Activated CD8-positive, alpha-beta T cell treated with anti-CD3 and anti-CD28 coated beads, Interleukin-2, amount 10 ng/mL, durations not matched to agents 7 days and 5 days (primary cell): ENCODE data around the gene SAMD15. TPM values are rescaled to one million over a fixed set of nuclear protein-coding genes. Genes with fewer than 3 reads are reported as not detected.

Source experiments
- ATAC-seq: fragments of 150-1000 bp; cut with Tn5 transposase; one replicate; pipeline ENCODE4 v1.10.0; 2021; ENCODE audit warnings: moderate library complexity
- CTCF ChIA-PET: fragments of 350-600 bp; sonication (Branson Sonifier 250); formaldehyde crosslinking; loops from one replicate; lab custom pipeline; 2021; ENCODE audit warnings: antibody characterized with exemption; lab: Charles Lee
- POLR2A ChIA-PET: fragments of 350-600 bp; sonication (Branson Sonifier 250); formaldehyde crosslinking; loops from one replicate; lab custom pipeline; 2021; ENCODE audit warnings: antibody characterized with exemption; lab: Charles Lee
- DNase-seq: peaks from one replicate; pipeline ENCODE4 v3.0.0-alpha.2; 2020
- H3K27ac Mint-ChIP-seq: one replicate; pipeline ENCODE4 v1.8.0; 2021; ENCODE audit warnings: mild to moderate bottlenecking, mixed read lengths
- H3K27me3 Mint-ChIP-seq: one replicate; pipeline ENCODE4 v1.8.0; 2021; ENCODE audit warnings: low read depth, mixed read lengths
- H3K36me3 Mint-ChIP-seq: one replicate; pipeline ENCODE4 v1.8.0; 2021; ENCODE audit warnings: low read depth, mixed read lengths
- H3K4me1 Mint-ChIP-seq: one replicate; pipeline ENCODE4 v1.8.0; 2021; ENCODE audit warnings: low read depth, mixed read lengths
- H3K4me3 Mint-ChIP-seq: one replicate; pipeline ENCODE4 v1.8.0; 2021; ENCODE audit warnings: mild to moderate bottlenecking, mixed read lengths
- H3K9me3 Mint-ChIP-seq: one replicate; pipeline ENCODE4 v1.8.0; 2022; ENCODE audit warnings: mixed read lengths; ENCODE audit not compliant: insufficient read depth
- total RNA-seq, 2 experiments: library from RNA; stranded (reverse); gene quantifications; one replicate each; pipeline ENCODE4 v1.2.3, GENCODE V29; 2021

SAMD15 gene
- total RNA-seq, 2 experiments from 2014 or later: 0.23 to 0.40 TPM

GRCh38 chr14:77346495-77346894 is 30.7 kb upstream of the SAMD15 start:
- no peaks in the 10 kb centered on the region for H3K4me1 Mint-ChIP-seq
- no peak for DNase-seq
- ChIA-PET POLR2A (no interaction called here), CTCF (no interaction called here)
- H3K27ac Mint-ChIP-seq: no peak overlapping the region
- H3K9me3 Mint-ChIP-seq: no peaks in the 10 kb centered on the region
- H3K27me3 Mint-ChIP-seq: no peaks in the 10 kb centered on the region
- ATAC-seq: no peak
- no peak overlapping the region for H3K4me3 Mint-ChIP-seq
- peaks cover 20% of the 10 kb centered on the region for H3K36me3 Mint-ChIP-seq

- Mint-ChIP-seq H3K36me3 (peaks cover 13% of the 10 kb centered on the region), H3K4me3 (no peak overlapping the region), H3K4me1 (no peaks in the 10 kb centered on the region), H3K27ac (no peak overlapping the region), H3K27me3 (no peaks in the 10 kb centered on the region), H3K9me3 (no peaks in the 10 kb centered on the region)
- DNase-seq: no peak
- POLR2A ChIA-PET: no interaction called here
- no peak for ATAC-seq
- CTCF ChIA-PET: no interaction called here
Measured at GRCh38 chr14:77347751-77348150, 29.4 kb upstream of the SAMD15 start.

- ChIA-PET POLR2A (interaction anchor here (0.9 kb wide), 1 partner anchor 23 kb away, joined by 4 read pairs; the partner anchor contains the start of genes SAMD15 and TMED8), CTCF (no interaction called here)
- DNase-seq (no peak), ATAC-seq (no peak)
- peaks cover 17% of the 10 kb centered on the region for H3K36me3 Mint-ChIP-seq
- no peak overlapping the region for H3K4me3 Mint-ChIP-seq
- H3K27ac Mint-ChIP-seq: no peak overlapping the region
- no peaks in the 10 kb centered on the region for H3K4me1 Mint-ChIP-seq
- no peaks in the 10 kb centered on the region for H3K9me3 Mint-ChIP-seq
- H3K27me3 Mint-ChIP-seq: no peaks in the 10 kb centered on the region
Measured at GRCh38 chr14:77353469-77354141, 23.6 kb upstream of the SAMD15 start.

DNA sequence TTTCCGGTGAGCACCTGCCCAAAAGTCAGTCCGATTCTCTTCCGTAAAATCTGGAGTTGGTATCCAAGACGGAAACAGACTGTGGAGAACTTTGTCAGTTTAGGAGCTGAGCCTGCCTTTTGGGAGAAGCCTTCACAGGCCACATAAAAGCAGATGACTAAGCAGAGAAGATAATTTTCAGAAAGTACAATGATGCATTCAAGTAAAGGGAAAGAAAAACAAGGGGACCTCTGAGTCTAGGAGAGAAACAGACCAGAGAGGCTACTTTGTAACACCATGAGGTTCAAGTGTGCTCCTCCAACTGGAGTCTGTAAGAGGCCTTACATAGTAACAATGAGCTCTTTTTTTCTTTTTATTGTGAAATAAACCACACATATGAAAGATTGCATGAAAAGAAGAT is 21.4 kb upstream of the SAMD15 start:
- H3K4me1 Mint-ChIP-seq: peaks cover 8% of the 10 kb centered on the region
- peaks cover 4% of the 10 kb centered on the region for H3K36me3 Mint-ChIP-seq
- POLR2A ChIA-PET: no interaction called here
- H3K9me3 Mint-ChIP-seq: no peaks in the 10 kb centered on the region
- CTCF ChIA-PET: interaction anchor here (0.6 to 1.7 kb wide), 2 partner anchors 13 to 644 kb away, joined by 3 to 4 read pairs; no protein-coding TSS in a partner anchor
- no peak overlapping the region for H3K27ac Mint-ChIP-seq
- DNase-seq: no peak
- no peak for ATAC-seq
- no peak overlapping the region for H3K4me3 Mint-ChIP-seq
- H3K27me3 Mint-ChIP-seq: no peaks in the 10 kb centered on the region

DNA sequence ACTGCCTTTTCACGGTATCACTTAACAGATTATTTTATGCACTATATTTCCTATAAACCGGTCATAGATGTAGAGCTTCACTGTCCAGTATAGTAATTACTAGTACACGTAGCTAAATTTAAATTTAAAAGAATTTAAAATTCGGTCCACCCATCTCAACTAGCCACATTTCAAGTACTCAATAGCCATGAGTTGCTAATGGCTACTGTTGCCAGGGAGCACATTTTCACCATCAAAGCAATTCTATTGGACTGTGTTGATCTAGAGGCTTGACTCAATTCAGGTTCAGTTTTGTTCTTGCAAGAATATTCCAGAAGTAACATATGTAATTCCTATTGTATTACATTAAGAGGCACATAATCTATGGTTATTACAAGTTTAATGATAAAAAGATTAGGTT is 20.3 kb upstream of the SAMD15 start:
- Mint-ChIP-seq H3K36me3 (peaks cover 4% of the 10 kb centered on the region), H3K27ac (no peak overlapping the region), H3K9me3 (no peaks in the 10 kb centered on the region), H3K4me3 (no peak overlapping the region), H3K4me1 (peaks cover 8% of the 10 kb centered on the region), H3K27me3 (no peaks in the 10 kb centered on the region)
- ChIA-PET CTCF (no interaction called here), POLR2A (no interaction called here)
- ATAC-seq: no peak
- DNase-seq: no peak

- Mint-ChIP-seq H3K27me3 (no peaks in the 10 kb centered on the region), H3K4me1 (peaks cover 8% of the 10 kb centered on the region), H3K4me3 (no peak overlapping the region), H3K9me3 (no peaks in the 10 kb centered on the region), H3K36me3 (peaks cover 4% of the 10 kb centered on the region), H3K27ac (no peak overlapping the region)
- CTCF ChIA-PET: no interaction called here
- ATAC-seq: no peak
- POLR2A ChIA-PET: no interaction called here
- no peak for DNase-seq
Measured at GRCh38 chr14:77359626-77360025, 17.6 kb upstream of the SAMD15 start.

DNA sequence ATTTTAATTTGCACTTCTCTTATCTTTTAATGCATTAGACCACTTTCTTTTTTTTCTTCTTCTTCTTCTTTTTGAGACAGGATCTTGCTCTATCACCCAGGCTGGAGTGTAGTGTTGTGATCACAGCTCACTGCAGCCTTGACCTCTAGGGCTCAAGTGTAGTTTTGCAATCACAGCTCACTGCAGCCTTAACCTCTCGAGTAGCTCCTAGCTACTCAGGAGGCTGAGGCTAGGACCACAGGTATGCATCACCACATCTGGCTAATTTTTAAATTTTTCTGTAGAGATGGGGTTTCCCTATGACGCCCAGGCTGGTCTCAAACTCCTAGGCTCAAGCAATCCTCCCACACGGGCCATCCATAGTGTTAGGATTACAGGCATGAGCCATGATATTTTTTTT is 13.0 kb upstream of the SAMD15 start:
- Mint-ChIP-seq H3K27ac (no peak overlapping the region), H3K4me1 (peaks cover 12% of the 10 kb centered on the region), H3K9me3 (no peaks in the 10 kb centered on the region), H3K27me3 (no peaks in the 10 kb centered on the region), H3K36me3 (peaks cover 3% of the 10 kb centered on the region), H3K4me3 (no peak overlapping the region)
- ATAC-seq (no peak), DNase-seq (no peak)
- ChIA-PET CTCF (no interaction called here), POLR2A (interaction anchor here (0.6 to 0.9 kb wide), 2 partner anchors 13 to 746 kb away, joined by 3 to 4 read pairs; partner anchors contain the start of genes SAMD15 and TMED8)

DNA sequence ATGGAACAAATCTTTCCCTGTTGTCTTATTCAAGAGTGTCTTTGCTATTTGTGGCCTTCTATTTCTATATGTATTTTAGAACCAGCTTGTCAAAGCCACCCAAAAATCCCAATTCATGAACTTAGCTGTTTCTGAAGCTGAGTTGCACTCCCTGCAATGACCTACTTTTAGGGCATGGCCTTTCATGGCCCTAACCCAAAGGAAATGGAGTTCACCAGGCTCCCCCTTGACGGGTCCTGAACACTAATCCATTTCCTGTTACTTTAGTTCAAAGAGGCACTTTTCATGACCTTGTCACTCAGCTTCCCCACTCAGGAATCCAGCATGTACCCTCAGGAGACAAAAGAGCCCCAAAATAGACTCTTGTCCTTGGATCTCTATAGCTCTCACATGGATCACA is 7.9 kb upstream of the SAMD15 start:
- peaks cover 32% of the 10 kb centered on the region for H3K4me1 Mint-ChIP-seq
- ATAC-seq (no peak), DNase-seq (peak; percentile 23)
- no peaks in the 10 kb centered on the region for H3K27me3 Mint-ChIP-seq
- no peak overlapping the region for H3K4me3 Mint-ChIP-seq
- ChIA-PET POLR2A (no interaction called here), CTCF (interaction anchor here (1.1 to 1.3 kb wide), 3 partner anchors 14 to 48 kb away, joined by 3 to 4 read pairs (median 4); partner anchors contain the start of genes GSTZ1 and POMT2)
- H3K36me3 Mint-ChIP-seq: peaks cover 19% of the 10 kb centered on the region
- no peaks in the 10 kb centered on the region for H3K9me3 Mint-ChIP-seq
- H3K27ac Mint-ChIP-seq: peak overlapping the region; percentile 67

GRCh38 chr14:77372304-77372841 is 4.8 kb upstream of the SAMD15 start:
- Mint-ChIP-seq H3K4me1 (peaks cover 50% of the 10 kb centered on the region), H3K4me3 (no peak overlapping the region), H3K27ac (no peak overlapping the region), H3K36me3 (peaks cover 25% of the 10 kb centered on the region), H3K27me3 (no peaks in the 10 kb centered on the region), H3K9me3 (no peaks in the 10 kb centered on the region)
- CTCF ChIA-PET: no interaction called here
- DNase-seq (no peak), ATAC-seq (no peak)
- POLR2A ChIA-PET: no interaction called here

DNA sequence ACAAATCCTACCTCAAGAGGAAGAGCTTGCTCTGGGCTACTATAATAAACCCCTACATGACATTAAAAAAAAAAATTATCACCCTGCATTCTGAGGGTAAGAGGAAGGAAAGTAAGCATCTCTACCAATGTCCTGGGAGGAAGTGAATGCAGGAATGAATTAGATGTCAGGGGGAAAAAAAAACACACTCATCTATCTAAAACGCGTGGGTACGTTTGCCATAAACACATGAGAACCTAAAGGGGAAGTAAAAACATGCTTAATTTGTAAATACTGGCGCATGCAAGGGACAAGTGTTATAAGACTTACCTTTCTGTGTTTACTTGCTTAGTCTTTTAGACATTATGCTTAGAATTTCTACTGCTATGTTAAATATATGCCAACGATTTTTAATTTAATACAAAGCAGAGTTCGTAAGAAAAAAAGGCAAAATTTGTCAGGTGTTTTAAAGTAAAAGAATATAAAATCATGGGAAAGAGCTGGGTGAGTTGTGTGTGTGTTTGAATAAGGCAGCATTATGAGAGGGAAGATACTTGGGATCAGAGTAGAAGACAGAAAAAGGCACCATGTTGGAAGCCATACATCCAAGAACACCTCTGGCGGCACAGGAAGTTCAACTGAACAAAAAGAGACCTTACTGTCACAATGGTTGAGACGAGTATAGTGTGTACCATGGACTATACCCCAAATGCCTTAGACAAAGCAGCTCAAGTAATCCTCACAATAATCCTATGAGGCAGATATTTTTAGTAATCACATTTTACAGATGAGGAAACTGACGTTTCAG is 1.8 kb upstream of the SAMD15 start:
- DNase-seq: no peak
- H3K27ac Mint-ChIP-seq: no peak overlapping the region

DNA sequence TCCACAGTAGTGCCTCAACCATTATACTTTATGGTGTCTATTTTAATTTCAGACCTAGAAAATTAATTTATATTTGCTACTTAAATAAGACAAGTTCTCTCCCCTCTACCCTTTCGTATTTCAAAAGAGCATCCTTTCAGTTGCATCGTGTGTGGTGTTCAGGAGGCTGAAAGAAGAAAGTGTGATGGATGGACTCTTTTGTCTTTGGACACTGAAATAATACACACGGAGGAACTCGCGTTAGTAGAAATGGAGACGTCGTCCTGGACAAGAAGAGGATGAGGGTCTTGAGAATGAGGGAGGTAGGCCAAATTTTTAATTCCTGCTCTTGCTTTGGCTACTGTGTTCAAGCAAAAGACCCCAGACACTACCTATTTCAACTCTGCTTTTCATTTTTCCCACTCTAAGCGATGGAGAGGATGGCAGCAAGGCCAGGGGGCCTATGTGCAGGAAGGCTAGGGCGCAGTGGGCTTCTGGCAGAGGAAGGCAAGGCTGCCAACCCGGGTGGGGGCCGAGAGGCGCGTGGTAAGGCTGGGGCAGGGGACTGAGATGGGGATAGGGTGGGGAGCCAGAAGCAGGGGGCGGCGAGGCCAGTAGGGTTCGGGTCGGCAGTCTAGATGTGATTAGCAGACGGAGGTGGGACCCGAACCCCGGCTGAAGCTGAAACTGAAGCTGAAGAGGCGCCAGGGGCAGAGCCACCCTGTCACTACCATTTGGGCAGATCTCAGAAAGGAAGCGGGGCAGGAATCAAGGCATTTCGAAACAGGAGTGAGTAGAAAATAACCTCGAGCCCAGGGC is 1.0 kb upstream of the SAMD15 start:
- peak; percentile 51 for DNase-seq
- peak; percentile 30 for ATAC-seq
- CTCF ChIA-PET: interaction anchor here (1.0 to 2.0 kb wide), 9 partner anchors 9 to 175 kb away, joined by 3 to 12 read pairs (median 5); partner anchors contain the start of genes AHSA1, GSTZ1 and POMT2
- H3K9me3 Mint-ChIP-seq: no peaks in the 10 kb centered on the region
- peaks cover 5% of the 10 kb centered on the region for H3K27me3 Mint-ChIP-seq
- H3K36me3 Mint-ChIP-seq: peaks cover 22% of the 10 kb centered on the region
- POLR2A ChIA-PET: interaction anchor here (0.6 to 1.3 kb wide), 6 partner anchors 23 to 276 kb away, joined by 3 to 9 read pairs (median 3); partner anchors contain the start of genes GSTZ1 and POMT2
- H3K4me1 Mint-ChIP-seq: peaks cover 38% of the 10 kb centered on the region
- H3K4me3 Mint-ChIP-seq: peak overlapping the region; percentile 89
- H3K27ac Mint-ChIP-seq: peak overlapping the region; percentile 92

More for the DNA sequence above, 1.8 kb upstream of the SAMD15 start:
- POLR2A ChIA-PET: interaction anchor here (0.6 kb wide), 1 partner anchor 54 kb away, joined by 3 read pairs; no protein-coding TSS in a partner anchor
- peaks cover 22% of the 10 kb centered on the region for H3K36me3 Mint-ChIP-seq
- CTCF ChIA-PET: interaction anchor here (1.0 kb wide), 1 partner anchor 59 kb away, joined by 3 read pairs; no protein-coding TSS in a partner anchor
- peak overlapping the region; percentile 89 for H3K4me3 Mint-ChIP-seq
- ATAC-seq: no peak
- no peaks in the 10 kb centered on the region for H3K9me3 Mint-ChIP-seq
- peaks cover 2% of the 10 kb centered on the region for H3K27me3 Mint-ChIP-seq
- peaks cover 38% of the 10 kb centered on the region for H3K4me1 Mint-ChIP-seq
